NB4 (cell line): ENCODE data around the gene CLDND1.

Source experiments
- MYC ChIP-seq: IDR thresholded peaks from 2 replicates; pipeline ENCODE4 v1.6.1; 2011; ENCODE audit warnings: low read depth, low read length
- TF ChIP-seq, protein P1 (sequence below): IDR thresholded peaks from one replicate; pipeline ENCODE4 v1.5.1; 2012; ENCODE audit warnings: low read depth, low read length

GRCh38 chr3:98534168-98534567 lies 11.5 kb upstream of the CLDND1 start:
- TF ChIP-seq, protein P1, sequence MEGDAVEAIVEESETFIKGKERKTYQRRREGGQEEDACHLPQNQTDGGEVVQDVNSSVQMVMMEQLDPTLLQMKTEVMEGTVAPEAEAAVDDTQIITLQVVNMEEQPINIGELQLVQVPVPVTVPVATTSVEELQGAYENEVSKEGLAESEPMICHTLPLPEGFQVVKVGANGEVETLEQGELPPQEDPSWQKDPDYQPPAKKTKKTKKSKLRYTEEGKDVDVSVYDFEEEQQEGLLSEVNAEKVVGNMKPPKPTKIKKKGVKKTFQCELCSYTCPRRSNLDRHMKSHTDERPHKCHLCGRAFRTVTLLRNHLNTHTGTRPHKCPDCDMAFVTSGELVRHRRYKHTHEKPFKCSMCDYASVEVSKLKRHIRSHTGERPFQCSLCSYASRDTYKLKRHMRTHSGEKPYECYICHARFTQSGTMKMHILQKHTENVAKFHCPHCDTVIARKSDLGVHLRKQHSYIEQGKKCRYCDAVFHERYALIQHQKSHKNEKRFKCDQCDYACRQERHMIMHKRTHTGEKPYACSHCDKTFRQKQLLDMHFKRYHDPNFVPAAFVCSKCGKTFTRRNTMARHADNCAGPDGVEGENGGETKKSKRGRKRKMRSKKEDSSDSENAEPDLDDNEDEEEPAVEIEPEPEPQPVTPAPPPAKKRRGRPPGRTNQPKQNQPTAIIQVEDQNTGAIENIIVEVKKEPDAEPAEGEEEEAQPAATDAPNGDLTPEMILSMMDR, result no peak
- TF ChIP-seq MYC, result no peak
